ENCODE data around the gene TNFAIP3. TPM values are rescaled to one million over a fixed set of nuclear protein-coding genes. Genes with fewer than 3 reads are reported as not detected.

TNFAIP3 gene
- total and polyA plus RNA-seq, 2 of the 4 experiments (the other 2 are of a cell fraction), result 5.0 to 14.2 TPM

- no peak for DNase-seq
- H3K4me3 ChIP-seq (ENCODE audit: insufficient read depth, low read depth, low read length), result no peak overlapping the region
- no peak overlapping the region for H2BK5ac ChIP-seq (ENCODE audit: low read depth, low read length, poor library complexity, severe bottlenecking)
- dilution Hi-C loops (cut with HindIII; ENCODE audit: low sequenced_read_pairs, unreplicated experiment), result no loop called here
- peak overlapping the region; percentile 32; the same call in 1 of the 2 replicates for H4K91ac ChIP-seq (ENCODE audit: insufficient read depth, low read depth, low read length)
- H4K8ac ChIP-seq (ENCODE audit: low read depth in 2 of 2, low read length in 2 of 2), result no peak overlapping the region
- ChIA-PET CTCF (no interaction called here), POLR2A (ENCODE audit: unreplicated experiment) (no interaction called here)
- H4K5ac ChIP-seq (ENCODE audit: low read depth, low read length), result no peak overlapping the region
- H2BK15ac ChIP-seq (ENCODE audit: low read depth, low read length), result peak overlapping the region; percentile 44; the same call in 2 of the 3 replicates
- 0 out of 2 replicates have a peak, but pooled peaks cover 6% of the 10 kb centered on the region for H4K20me1 ChIP-seq (ENCODE audit: insufficient read depth, low read length)
- no TSS peak for BruUV-seq (replicated peaks)
- no peak overlapping the region for H3K18ac ChIP-seq (ENCODE audit: low read depth, low read length)
- H3K27me3 ChIP-seq (ENCODE audit: control insufficient read depth, insufficient read depth, low read length), result no peaks in the 10 kb centered on the region
- no peak overlapping the region; the same call in 1 of the 2 replicates for H2BK20ac ChIP-seq (ENCODE audit: low read depth, low read length)
- no peaks in the 10 kb centered on the region for H3K9me3 ChIP-seq (ENCODE audit: control insufficient read depth, insufficient read depth, low read length)
- peak overlapping the region; percentile 11; the same call in 1 of the 2 replicates for H2BK120ac ChIP-seq (ENCODE audit: low read depth, low read length)
- ATAC-seq (ENCODE audit: low read depth), result no peak
- H3K4me1 ChIP-seq (ENCODE audit: control insufficient read depth, insufficient read depth, low read length), result peaks cover 6% of the 10 kb centered on the region
- no peak overlapping the region for H3K9ac ChIP-seq (ENCODE audit: low read depth, low read length)
- no peak for TF ChIP-seq MXI1 (IDR thresholded peaks at IDR 0.05; ENCODE audit: borderline replicate concordance, low read depth, low read length)
- TF ChIP-seq FOS (IDR thresholded peaks at IDR 0.05; ENCODE audit: low read depth, low read length), result no peak
- TF ChIP-seq MAZ (IDR thresholded peaks at IDR 0.05; ENCODE audit: borderline replicate concordance, low read depth, low read length), result no peak
- no peak for TF ChIP-seq CTCF (conservative IDR thresholded peaks at IDR 0.05; ENCODE audit: low read depth, low read length)
- no peaks in the 10 kb centered on the region for H3K36me3 ChIP-seq (ENCODE audit: control insufficient read depth, insufficient read depth, low read length)
- WGBS, 2 experiments (ENCODE audit: extremely low coverage in 2 of 2, insufficient read length in 1 of 2), result 100% methylated on average over 1 of the region's 4 CpGs; no CpG with 5 or more reads in 1 of the 2 experiments
- no peak overlapping the region for H3K27ac ChIP-seq (ENCODE audit: insufficient read depth, low read length)
- H3K4me2 ChIP-seq (ENCODE audit: low read depth, low read length), result no peak overlapping the region
- no peak overlapping the region for H3K14ac ChIP-seq (replicated peaks; ENCODE audit: low read depth, low read length)
- intact Hi-C loops (cut with micrococcal nuclease), result loop anchor here (5.0 kb wide), 1 partner anchor 242 kb away; the partner anchor contains the start of gene PERP
- 0 out of 2 replicates have a peak, but pooled peaks cover 5% of the 10 kb centered on the region for H3K9me1 ChIP-seq (ENCODE audit: insufficient read depth, low read length)
- in situ Hi-C loops (cut with MboI; ENCODE audit: low sequenced_read_pairs), result loop anchor here (5.0 to 10.0 kb wide), 2 partner anchors 158 to 240 kb away; partner anchors contain the start of gene PERP
- no peak overlapping the region for H3K56ac ChIP-seq (ENCODE audit: extremely low read depth, insufficient read depth, low read length)
- H2AFZ ChIP-seq (replicated peaks; ENCODE audit: low read length, poor library complexity), result no peak overlapping the region
- no peak overlapping the region for H3K23ac ChIP-seq (ENCODE audit: low read depth, low read length)
- H3K79me1 ChIP-seq (ENCODE audit: low read depth in 1 of 2, low read length in 2 of 2), result peaks cover 0 to 24% of the 10 kb centered on the region in 2 experiments; a peak in 2 of 4 replicates
- no peak overlapping the region for H2AK9ac ChIP-seq (replicated peaks; ENCODE audit: low read depth, low read length, poor library complexity)
- H2AK5ac ChIP-seq (ENCODE audit: low read depth, low read length), result peak overlapping the region; percentile 68; the same call in 1 of the 2 replicates
- 0 out of 2 replicates have a peak overlapping the region, but pooled peaks have one; percentile 4 for H3K4ac ChIP-seq (ENCODE audit: low read depth, low read length)
These were observed 2.1 kb upstream of the TNFAIP3 start for GRCh38 chr6:137864812-137865508.
